ENCODE data around the gene TENM4.

GRCh38 chr11:79236541-79236971 lies 204.3 kb downstream of the TENM4 start:
- TF ChIP-seq REST (IDR thresholded peaks at IDR 0.05; ENCODE audit: low read depth, low read length) (no peak), SIN3A (IDR thresholded peaks at IDR 0.05; ENCODE audit: low read depth, low read length) (no peak), POLR2AphosphoS5 (IDR thresholded peaks at IDR 0.05; ENCODE audit: low read length) (no peak)
